NCI-H1048 (cell line): Measurements from ENCODE around the gene MTHFD1L.

Source experiments
- DNase-seq: peaks from one replicate; lab custom pipeline; 2025; lab: John Stamatoyannopoulos, UW

Gene MTHFD1L

GRCh38 chr6:150934380-150934779 is 68.9 kb downstream of the MTHFD1L start:
- no peak for DNase-seq

- no peak for DNase-seq
Observed at GRCh38 chr6:150936021-150936555, 70.6 kb downstream of the MTHFD1L start.

GRCh38 chr6:150937132-150937906 is 71.8 kb downstream of the MTHFD1L start:
- DNase-seq, result no peak

GRCh38 chr6:150939399-150939798 is 73.9 kb downstream of the MTHFD1L start:
- no peak for DNase-seq

GRCh38 chr6:150940941-150941340 is 75.4 kb downstream of the MTHFD1L start:
- no peak for DNase-seq

- no peak for DNase-seq
Observed at GRCh38 chr6:150949526-150949925, 84.0 kb downstream of the MTHFD1L start.

GRCh38 chr6:150953851-150954250 is 88.3 kb downstream of the MTHFD1L start:
- DNase-seq, result no peak

- DNase-seq, result no peak
Observed at GRCh38 chr6:150959166-150959565, 93.7 kb downstream of the MTHFD1L start.

- DNase-seq, result no peak
Observed at GRCh38 chr6:150962436-150962835, 96.9 kb downstream of the MTHFD1L start.

GRCh38 chr6:150964765-150965164 is 99.3 kb downstream of the MTHFD1L start:
- no peak for DNase-seq

- no peak for DNase-seq
Observed at GRCh38 chr6:150966786-150967185, 101.3 kb downstream of the MTHFD1L start.

- no peak for DNase-seq
Observed at GRCh38 chr6:150967381-150967780, 101.9 kb downstream of the MTHFD1L start.

GRCh38 chr6:150967910-150968309 is 102.4 kb downstream of the MTHFD1L start:
- no peak for DNase-seq

- DNase-seq, result no peak
Observed at GRCh38 chr6:150969901-150970300, 104.4 kb downstream of the MTHFD1L start.

- DNase-seq, result no peak
Observed at GRCh38 chr6:150971219-150971618, 105.7 kb downstream of the MTHFD1L start.

GRCh38 chr6:150975136-150975535 is 109.6 kb downstream of the MTHFD1L start:
- no peak for DNase-seq

GRCh38 chr6:150977281-150977680 is 111.8 kb downstream of the MTHFD1L start:
- DNase-seq, result no peak

- DNase-seq, result no peak
Observed at GRCh38 chr6:150978624-150979023, 113.1 kb downstream of the MTHFD1L start.

GRCh38 chr6:150979826-150980350 is 114.4 kb downstream of the MTHFD1L start:
- no peak for DNase-seq

GRCh38 chr6:150981095-150981494 is 115.6 kb downstream of the MTHFD1L start:
- peak; percentile 13 for DNase-seq

GRCh38 chr6:150981669-150982068 is 116.2 kb downstream of the MTHFD1L start:
- no peak for DNase-seq

- no peak for DNase-seq
Observed at GRCh38 chr6:150987371-150987828, 121.9 kb downstream of the MTHFD1L start.

GRCh38 chr6:150987855-150988464 is 122.5 kb downstream of the MTHFD1L start:
- no peak for DNase-seq
